MCF 10A (cell line): Measurements from ENCODE around the gene NPHP4. TPM values are rescaled to one million over a fixed set of nuclear protein-coding genes. Genes with fewer than 3 reads are reported as not detected.

Experiments used
- BruUV-seq: library from RNA; stranded (reverse); fragments of 400-500 nt; replicated peaks from 2 replicates; lab custom pipeline; 2021; lab: Mats Ljungman, UMichigan
- CTCF ChIA-PET: fragments of 300-600 bp; sonication (Branson Sonifier 250); formaldehyde crosslinking; extraction: SDS; loops from one replicate; lab custom pipeline; 2021; ENCODE audit warnings: antibody characterized with exemption, inconsistent platforms; lab: Yijun Ruan, JAX
- POLR2A ChIA-PET: fragments of 300-600, 350-650 bp; sonication (Branson Sonifier 250); formaldehyde crosslinking; extraction: SDS; loops from one replicate; lab custom pipeline; 2020; ENCODE audit warnings: antibody characterized with exemption, inconsistent platforms; lab: Yijun Ruan, JAX
- DNase-seq: peaks from one replicate; pipeline ENCODE4 v3.0.0-alpha.2; 2018; ENCODE audit not compliant: unreplicated experiment
- H3K27ac Mint-ChIP-seq: one replicate; pipeline ENCODE4 v1.8.0; 2022; ENCODE audit warnings: mild to moderate bottlenecking, low read depth, mixed read lengths; ENCODE audit not compliant: unreplicated experiment
- H3K27me3 Mint-ChIP-seq: one replicate; pipeline ENCODE4 v1.8.0; 2022; ENCODE audit warnings: mixed read lengths; ENCODE audit not compliant: insufficient read depth, unreplicated experiment
- H3K36me3 Mint-ChIP-seq: one replicate; pipeline ENCODE4 v1.8.0; 2022; ENCODE audit warnings: mild to moderate bottlenecking, moderate library complexity, mixed read lengths; ENCODE audit not compliant: insufficient read depth, unreplicated experiment
- H3K4me1 Mint-ChIP-seq: one replicate; pipeline ENCODE4 v1.8.0; 2022; ENCODE audit warnings: mixed read lengths; ENCODE audit not compliant: insufficient read depth, unreplicated experiment
- H3K4me3 Mint-ChIP-seq: one replicate; pipeline ENCODE4 v1.8.0; 2022; ENCODE audit warnings: mild to moderate bottlenecking, moderate library complexity, mixed read lengths; ENCODE audit not compliant: unreplicated experiment
- H3K9me3 Mint-ChIP-seq: one replicate; pipeline ENCODE4 v1.8.0; 2022; ENCODE audit warnings: mixed read lengths; ENCODE audit not compliant: unreplicated experiment
- CTCF ChIP-seq: fragments of 200-600 bp; IDR thresholded peaks from one replicate; pipeline ENCODE4 v1.8.0; 2022; ENCODE audit warnings: antibody characterized with exemption, mild to moderate bottlenecking; ENCODE audit not compliant: unreplicated experiment
- intact Hi-C: fragments of 100-400 bp; cut with micrococcal nuclease; formaldehyde crosslinking; loops from 2 replicates; pipeline ENCODE4 v1.14.1; 2022
- total RNA-seq: library from RNA; stranded (reverse); gene quantifications from 2 replicates; pipeline ENCODE4 v1.2.3, GENCODE V29; 2022

Gene NPHP4
- total RNA-seq, 1 experiment from 2014 or later = 14.4 TPM

- Mint-ChIP-seq H3K4me1 (no peaks in the 10 kb centered on the region), H3K27me3 (no peaks in the 10 kb centered on the region), H3K36me3 (peaks cover 46% of the 10 kb centered on the region), H3K9me3 (no peaks in the 10 kb centered on the region), H3K27ac (no peak overlapping the region), H3K4me3 (no peak overlapping the region)
- ChIA-PET POLR2A (no interaction called here), CTCF (no interaction called here)
- no TSS peak for BruUV-seq
- intact Hi-C loops = no loop called here
- no peak for TF ChIP-seq CTCF
- no peak for DNase-seq
Measured at GRCh38 chr1:5944154-5944842, 47.9 kb downstream of the NPHP4 start.

- BruUV-seq = no TSS peak
- ChIA-PET POLR2A (interaction anchor here (1.4 kb wide), 1 partner anchor 10 kb away, joined by 3 read pairs; no protein-coding TSS in a partner anchor), CTCF (interaction anchor here (0.6 kb wide), 2 partner anchors 12 to 76 kb away, joined by 3 to 6 read pairs; no protein-coding TSS in a partner anchor)
- peaks cover 46% of the 10 kb centered on the region for H3K36me3 Mint-ChIP-seq
- no peaks in the 10 kb centered on the region for H3K27me3 Mint-ChIP-seq
- H3K4me1 Mint-ChIP-seq = no peaks in the 10 kb centered on the region
- no peak for TF ChIP-seq CTCF
- no peak overlapping the region for H3K27ac Mint-ChIP-seq
- H3K9me3 Mint-ChIP-seq = no peaks in the 10 kb centered on the region
- H3K4me3 Mint-ChIP-seq = no peak overlapping the region
- intact Hi-C loops = no loop called here
- DNase-seq = no peak
Measured at GRCh38 chr1:5943343-5944124, 48.7 kb downstream of the NPHP4 start.

GRCh38 chr1:5941671-5942070 lies 50.6 kb downstream of the NPHP4 start:
- peaks cover 35% of the 10 kb centered on the region for H3K36me3 Mint-ChIP-seq
- no peaks in the 10 kb centered on the region for H3K27me3 Mint-ChIP-seq
- TF ChIP-seq CTCF = no peak
- no TSS peak for BruUV-seq
- no peaks in the 10 kb centered on the region for H3K9me3 Mint-ChIP-seq
- H3K4me3 Mint-ChIP-seq = no peak overlapping the region
- no peaks in the 10 kb centered on the region for H3K4me1 Mint-ChIP-seq
- H3K27ac Mint-ChIP-seq = no peak overlapping the region
- ChIA-PET POLR2A (no interaction called here), CTCF (no interaction called here)
- no peak for DNase-seq
- intact Hi-C loops = no loop called here

- intact Hi-C loops = no loop called here
- Mint-ChIP-seq H3K27me3 (no peaks in the 10 kb centered on the region), H3K4me3 (no peak overlapping the region), H3K27ac (no peak overlapping the region), H3K4me1 (no peaks in the 10 kb centered on the region), H3K9me3 (no peaks in the 10 kb centered on the region), H3K36me3 (peaks cover 27% of the 10 kb centered on the region)
- BruUV-seq = no TSS peak
- ChIA-PET CTCF (no interaction called here), POLR2A (interaction anchor here (0.7 kb wide), 1 partner anchor 86 kb away, joined by 4 read pairs; no protein-coding TSS in a partner anchor)
- TF ChIP-seq CTCF = no peak
- DNase-seq = no peak
Measured at GRCh38 chr1:5940723-5941407, 51.4 kb downstream of the NPHP4 start.
